Measurements from ENCODE around the gene RDH12.

- TF ChIP-seq CTCF (IDR thresholded peaks at IDR 0.05) (no peak), POLR2A (IDR thresholded peaks at IDR 0.05) (no peak)
These were observed 77.1 kb downstream of the RDH12 start for GRCh38 chr14:67778792-67779191.
